Endothelial cell of hepatic sinusoid (primary cell): ENCODE results near the gene NIPAL4.
"Not testable (repeated sequence)": the region's sequence is repeated elsewhere in the genome, so short reads cannot be mapped to it uniquely, and the experiment has no call there.

ENCODE experiments used
- in situ Hi-C: cut with HindIII; loops from 2 replicates; pipeline ENCODE4 v1.10.0; 2017; ENCODE audit warnings: low sequenced_read_pairs

The NIPAL4 gene

DNA sequence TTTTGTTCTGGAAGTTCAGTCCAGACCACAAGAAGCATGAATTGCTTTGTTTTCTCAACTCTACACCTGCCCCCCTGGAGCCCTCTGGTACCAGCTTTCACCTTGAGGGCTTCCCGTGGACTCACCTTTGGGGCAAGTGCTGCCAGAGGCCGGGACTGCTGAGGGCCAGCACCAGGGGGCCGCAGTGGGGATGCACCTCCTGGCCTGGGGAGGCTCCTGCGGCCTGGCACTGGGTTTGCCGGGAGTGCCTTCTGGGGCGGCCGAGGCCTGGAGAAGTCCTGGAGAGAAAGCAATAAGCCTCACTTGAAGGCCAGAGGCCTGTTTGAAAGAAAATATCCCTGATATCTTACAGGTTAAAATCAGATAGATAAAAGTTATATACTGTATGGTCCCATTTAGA lies 21.7 kb downstream of the NIPAL4 start:
- in situ Hi-C loops = no loop called here

DNA sequence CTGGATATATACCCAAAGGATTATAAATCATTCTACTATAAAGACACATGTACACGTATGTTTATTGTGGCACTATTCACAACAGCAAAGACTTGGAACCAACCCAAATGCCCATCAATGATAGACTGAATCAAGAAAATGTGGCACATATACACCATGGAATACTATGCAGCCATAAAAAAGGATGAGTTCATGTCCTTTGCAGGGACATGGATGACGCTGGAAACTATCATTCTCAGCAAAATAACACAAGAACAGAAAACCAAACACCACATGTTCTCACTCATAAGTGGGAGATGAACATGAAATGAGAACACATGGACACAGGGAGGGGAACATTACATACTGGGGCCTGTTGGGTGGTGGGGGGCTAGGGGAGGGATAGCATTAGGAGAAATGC lies 22.7 kb downstream of the NIPAL4 start:
- in situ Hi-C loops = not testable (repeated sequence)

DNA sequence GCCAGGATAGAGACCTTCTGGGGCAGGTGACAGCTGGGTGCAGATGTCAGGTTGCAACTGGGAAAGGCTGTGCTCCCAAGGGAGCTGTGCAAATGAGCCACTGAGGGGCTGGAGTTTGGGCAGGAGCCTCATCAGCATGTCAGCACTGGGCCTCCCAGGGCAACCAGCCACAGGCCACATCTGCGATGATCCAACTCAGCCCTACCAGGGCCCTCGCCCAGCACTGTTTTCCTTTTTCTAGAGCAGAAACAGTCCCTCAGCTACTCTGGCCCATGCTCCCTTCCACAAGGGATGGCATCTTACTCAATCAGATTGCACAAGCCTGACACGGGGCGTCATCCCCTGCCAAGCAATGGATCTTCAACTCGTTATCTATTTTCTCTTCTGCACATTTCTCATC lies 24.8 kb downstream of the NIPAL4 start:
- in situ Hi-C loops = no loop called here

DNA sequence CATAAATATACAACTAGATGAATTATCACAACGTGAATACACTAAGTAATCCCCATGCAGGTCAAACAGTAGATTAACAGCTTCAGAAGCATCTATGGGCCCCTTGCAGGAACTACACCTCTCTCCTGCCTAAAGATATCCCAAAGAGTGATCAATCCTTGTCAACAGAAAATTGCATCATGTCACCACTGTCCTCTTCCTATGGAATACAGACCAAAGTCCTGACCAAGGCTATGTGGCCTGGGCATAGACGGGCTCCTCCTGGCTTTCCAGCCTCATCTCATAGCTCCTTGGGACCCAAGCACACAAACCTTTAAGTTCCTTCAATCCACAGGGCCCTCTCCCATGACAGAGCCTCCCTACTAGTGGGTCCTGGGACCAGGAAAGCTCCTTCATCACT lies 25.3 kb downstream of the NIPAL4 start:
- in situ Hi-C loops = no loop called here

DNA sequence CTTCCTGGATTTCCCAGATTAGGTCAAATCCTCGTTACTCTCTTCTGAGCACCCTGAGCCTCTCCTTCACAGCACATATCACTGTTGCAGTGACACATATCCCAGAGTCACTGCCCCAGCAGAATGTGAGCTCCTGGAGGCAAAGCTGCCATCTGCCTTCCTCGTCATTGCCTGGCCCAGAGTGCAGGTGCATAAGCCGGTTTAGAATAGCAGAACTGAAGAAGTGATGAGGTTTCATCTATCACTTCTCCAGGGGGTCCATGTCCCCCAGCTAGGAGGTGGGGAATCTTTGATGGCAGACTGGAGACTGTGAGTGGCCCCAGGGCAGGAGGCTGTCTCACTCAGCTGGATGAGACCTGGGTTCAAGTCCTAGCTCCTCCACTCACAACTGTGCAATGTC lies 25.8 kb downstream of the NIPAL4 start:
- in situ Hi-C loops = no loop called here

DNA sequence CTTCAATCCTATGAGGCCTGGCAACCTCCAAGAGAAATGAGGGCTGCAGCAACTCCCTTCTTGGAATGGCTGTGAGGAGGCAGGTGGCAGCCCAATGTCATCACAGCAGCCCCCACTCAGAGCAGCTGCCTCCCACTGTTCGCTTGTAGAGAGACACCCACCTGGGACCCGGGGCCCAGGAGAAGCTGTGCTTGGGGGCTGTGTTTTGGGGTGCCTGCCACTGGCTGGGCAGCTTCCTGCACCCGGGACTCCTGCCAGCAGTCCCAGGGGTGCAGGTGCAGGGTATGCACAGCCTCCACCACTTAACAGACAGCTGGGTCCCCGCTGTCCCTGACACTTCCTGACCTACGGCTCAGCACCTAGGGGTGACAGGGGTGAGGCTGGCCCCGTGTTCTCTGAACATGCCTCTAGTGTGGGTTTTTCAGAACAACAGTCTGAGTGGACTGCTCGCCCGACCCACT lies 26.2 kb downstream of the NIPAL4 start:
- in situ Hi-C loops = no loop called here

DNA sequence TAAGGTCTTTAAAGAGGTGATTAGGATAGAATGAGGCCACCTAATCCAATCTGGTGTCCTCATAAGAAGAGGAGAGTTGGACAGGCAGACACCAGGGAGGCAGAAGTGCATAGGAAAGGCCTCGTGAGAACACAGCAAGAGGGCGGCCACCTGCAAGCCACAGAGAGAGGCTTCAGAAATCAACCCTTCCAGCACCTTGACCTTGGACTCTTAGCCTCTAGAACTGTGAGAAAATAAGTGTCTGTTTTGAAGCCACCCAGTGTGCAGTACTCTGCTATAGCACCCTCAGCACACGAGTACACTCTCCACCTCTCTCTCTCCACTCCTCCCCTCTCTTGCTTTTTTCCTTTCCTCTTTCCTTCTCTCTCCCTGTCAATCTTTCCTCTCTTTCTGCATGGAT lies 26.8 kb downstream of the NIPAL4 start:
- in situ Hi-C loops = no loop called here

DNA sequence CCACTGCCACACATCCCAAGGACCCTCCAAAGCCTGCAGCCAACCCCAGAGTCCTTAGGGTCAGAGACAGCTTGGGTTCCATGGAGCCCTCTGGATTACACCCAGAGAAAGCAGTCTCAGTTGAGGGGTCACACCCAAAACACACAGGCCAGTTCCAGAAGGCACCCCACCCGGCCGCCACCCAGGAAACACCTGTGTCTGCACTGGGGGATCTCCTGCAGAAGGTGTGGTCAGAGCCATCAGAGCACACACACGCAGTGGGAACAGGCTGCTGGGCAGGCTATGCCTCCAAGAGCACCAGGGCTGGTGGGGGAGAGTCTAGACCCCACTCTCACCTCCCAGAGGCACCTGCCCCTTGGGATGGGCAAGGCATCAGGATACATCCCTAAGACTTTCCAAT lies 27.3 kb downstream of the NIPAL4 start:
- in situ Hi-C loops = no loop called here

DNA sequence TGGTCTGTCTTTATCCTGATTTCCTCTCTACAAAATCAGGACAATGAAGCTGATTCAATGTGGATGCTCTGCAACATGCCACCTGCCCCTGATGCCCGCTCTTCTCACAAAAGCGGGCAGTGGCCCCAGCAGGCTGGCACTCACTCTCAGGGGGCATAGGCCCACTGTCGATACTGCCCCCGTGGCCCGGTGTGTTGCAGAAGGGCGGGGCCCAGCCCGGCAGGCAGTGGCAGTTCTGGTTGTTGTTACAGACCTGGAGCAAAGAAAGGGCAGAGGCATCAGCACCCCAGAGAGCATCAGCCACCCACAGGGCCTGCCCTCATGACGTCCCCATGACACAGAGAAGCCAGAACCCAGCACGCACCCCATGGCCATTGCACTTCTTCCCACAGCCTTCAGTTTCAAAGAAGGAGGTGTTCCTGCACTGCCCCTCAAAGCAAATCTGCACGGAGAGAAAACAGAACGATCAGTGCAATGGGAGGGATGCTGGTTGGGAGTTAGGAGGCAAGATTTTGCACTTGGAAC lies 31.5 kb downstream of the NIPAL4 start:
- in situ Hi-C loops = no loop called here

DNA sequence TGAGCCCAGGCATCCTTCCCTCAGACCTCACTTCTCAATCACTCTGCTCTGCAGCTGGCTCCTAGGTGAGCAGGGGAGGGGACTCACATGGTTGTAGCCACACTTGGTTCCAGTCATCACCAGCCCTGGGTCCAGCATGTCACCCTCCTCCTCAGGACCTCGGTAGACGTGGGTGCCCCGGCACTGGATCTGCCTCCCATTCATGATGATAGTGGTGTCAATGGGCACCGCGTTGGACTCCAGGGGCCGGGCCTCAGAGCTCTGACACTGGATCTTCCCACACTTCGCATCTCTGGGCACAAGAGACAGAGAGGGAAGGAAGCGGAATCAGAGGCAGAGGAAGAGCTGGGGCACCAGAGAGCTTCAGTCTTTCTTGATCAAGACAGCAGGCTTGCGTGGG lies 32.9 kb downstream of the NIPAL4 start:
- in situ Hi-C loops = no loop called here

DNA sequence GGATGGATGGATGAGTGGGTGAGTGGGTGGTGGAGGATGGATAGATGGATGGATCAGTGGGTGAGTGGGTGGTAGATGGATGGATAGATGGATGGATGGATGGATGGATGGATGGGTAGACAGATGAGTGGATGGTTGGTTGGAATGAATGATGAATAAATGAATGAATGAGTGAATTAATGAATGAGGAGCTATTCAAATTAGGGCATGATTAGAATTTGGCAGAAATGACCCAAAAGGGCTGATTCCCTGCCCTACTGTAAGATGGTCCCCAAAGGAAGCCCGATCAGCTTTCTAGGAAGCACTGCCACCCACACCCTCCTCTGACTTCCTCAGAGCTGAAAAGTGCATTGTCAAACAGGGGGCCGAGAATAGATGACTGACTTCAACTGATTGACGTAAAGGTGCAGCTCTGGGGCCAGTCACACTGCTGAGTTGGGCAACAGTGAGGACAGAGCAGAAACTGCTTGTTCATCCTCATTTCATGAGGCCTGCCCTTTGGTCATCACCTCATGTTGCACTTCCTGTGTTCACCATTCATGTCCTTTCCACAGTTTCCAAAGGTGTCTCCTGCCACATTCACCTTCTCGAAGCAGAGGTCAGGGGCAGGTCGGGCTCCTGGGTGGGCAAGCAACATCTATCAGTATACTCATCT lies 34.3 kb downstream of the NIPAL4 start:
- in situ Hi-C loops = no loop called here

DNA sequence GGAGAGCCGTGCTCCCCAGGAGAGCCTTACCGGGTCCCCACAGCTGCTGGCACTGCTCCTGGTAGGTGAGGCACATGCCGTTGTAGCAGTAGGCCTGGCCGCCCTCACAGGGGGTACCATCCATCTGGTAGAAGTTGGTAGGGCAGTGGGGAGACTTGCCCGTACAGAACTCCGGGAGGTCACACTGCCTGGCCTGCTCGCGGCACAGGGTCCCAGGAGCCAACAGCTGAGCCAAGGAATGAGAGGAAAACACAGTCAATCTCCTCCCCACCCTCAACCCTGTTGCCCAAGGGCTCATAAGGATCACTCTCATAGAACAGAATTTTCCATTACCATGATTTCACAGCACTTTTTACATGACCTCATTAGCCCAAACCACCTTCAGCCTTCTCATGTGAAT lies 36.9 kb downstream of the NIPAL4 start:
- in situ Hi-C loops = no loop called here

DNA sequence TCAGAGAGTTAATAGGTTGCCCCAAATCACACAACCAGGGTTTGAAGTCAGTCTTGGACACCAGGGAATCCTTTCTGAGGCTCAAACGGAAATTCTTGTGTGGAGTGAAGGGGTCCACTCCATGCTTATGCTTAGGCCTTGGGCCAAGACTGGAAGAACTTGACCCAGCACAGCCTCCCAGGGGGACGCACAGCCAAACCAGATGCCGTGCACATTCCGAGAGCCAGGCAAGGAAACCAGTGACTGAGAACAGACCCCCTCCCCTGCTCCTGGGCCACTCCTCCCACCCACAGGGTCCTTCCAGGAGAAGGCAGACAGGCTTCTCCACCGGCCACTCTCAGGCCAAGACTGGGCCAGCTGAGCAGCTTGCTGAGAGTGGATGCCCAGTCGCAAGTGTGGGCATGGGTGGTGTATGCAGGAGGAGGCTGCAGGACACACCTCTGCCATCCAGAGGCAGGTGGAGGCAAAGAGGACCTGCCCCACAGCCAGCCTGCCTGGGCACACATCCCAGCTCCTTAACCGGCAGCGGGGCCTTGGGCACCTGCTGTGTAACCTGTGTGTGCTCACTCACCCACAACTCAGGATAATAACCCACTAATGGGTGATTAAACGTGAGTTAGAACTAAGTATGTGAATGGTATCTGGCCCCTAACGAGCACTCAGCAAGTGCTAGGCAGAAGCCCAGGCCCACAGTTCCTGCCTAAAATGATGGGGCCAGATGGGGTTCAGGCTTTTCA lies 38.0 kb downstream of the NIPAL4 start:
- in situ Hi-C loops = no loop called here

DNA sequence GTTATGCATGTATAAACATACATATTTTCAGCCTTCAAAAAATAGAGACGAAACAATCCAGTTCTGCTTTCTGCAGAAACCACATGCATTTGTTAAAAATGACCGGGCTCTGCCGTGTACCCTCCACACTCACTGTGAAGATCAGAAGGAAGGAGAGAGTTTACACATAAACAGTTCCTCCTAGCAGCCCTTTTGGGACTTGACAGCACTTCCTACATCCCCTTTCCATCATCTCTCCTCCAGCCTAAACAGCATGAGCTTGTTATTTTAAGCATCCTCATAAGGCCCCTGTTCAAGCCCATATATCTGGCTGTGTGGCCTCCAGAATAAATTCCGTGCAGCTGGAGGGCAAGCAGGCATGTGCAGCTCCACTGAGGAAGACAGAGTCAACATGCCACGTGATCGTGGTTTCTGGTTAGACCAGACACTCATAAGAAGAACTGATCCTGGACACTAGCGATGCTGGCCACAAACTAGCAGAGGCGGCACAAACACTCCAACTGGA lies 42.2 kb downstream of the NIPAL4 start:
- in situ Hi-C loops = no loop called here

DNA sequence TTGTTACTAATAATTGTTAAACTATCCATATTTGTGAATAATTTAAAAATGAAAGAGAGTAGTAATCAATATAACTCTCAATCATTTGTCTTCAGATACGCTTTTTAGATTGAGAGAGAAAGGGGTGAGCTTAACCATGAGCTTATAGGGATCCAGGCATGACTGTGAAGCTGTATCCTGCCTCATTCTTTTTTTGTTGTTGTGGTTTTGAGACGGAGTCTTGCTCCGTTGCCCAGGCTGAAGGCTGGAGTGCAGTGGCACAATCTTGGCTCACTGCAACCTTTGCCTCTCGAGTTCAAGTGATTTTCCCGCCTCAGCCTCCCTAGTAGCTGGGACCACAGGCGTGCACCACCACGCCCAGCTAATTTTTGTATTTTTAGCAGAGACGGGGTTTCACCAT lies 44.0 kb downstream of the NIPAL4 start:
- in situ Hi-C loops = no loop called here

DNA sequence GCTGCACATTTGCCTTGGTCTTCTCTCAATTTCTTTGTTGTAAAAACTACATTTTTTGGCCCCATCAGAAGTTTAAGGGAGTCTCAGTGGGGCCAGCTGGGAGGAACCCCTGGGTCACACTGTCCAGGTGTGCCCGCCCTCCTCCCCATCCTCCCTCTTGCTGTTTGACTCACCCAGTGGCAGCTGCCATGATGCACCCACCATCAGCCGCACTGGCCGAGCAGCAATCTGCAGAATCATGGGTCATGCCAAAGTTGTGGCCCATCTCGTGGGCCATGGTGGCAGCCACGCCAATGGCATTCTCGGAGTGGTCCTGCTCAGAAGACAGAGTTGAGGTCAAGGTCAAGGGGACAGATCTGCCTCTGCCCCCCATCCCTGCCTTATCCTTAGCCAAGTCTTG lies 45.5 kb downstream of the NIPAL4 start:
- in situ Hi-C loops = no loop called here

DNA sequence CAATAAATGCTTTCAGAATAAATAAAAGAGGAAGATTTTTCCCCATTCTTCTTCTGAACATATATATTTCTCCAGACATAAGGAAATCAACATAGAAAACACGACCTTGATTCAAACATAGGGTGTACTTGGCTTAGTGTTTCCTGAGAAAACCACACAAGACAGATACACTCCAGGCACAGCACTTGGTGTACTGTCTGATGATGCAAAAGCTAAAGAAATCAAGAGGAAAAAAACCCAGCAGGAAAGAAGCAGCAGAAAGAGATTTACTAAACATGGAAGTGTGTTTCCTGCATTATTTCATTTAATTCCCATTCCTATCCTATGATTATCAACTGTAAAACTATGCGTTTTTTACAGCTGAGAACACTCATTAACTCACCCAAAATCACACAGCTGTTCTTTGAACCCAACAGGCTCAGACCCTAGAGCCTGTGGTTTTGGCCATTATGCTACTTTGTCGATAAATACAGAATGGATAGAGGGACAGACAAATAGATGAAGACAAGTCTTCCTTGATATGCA lies 46.1 kb downstream of the NIPAL4 start:
- in situ Hi-C loops = no loop called here

DNA sequence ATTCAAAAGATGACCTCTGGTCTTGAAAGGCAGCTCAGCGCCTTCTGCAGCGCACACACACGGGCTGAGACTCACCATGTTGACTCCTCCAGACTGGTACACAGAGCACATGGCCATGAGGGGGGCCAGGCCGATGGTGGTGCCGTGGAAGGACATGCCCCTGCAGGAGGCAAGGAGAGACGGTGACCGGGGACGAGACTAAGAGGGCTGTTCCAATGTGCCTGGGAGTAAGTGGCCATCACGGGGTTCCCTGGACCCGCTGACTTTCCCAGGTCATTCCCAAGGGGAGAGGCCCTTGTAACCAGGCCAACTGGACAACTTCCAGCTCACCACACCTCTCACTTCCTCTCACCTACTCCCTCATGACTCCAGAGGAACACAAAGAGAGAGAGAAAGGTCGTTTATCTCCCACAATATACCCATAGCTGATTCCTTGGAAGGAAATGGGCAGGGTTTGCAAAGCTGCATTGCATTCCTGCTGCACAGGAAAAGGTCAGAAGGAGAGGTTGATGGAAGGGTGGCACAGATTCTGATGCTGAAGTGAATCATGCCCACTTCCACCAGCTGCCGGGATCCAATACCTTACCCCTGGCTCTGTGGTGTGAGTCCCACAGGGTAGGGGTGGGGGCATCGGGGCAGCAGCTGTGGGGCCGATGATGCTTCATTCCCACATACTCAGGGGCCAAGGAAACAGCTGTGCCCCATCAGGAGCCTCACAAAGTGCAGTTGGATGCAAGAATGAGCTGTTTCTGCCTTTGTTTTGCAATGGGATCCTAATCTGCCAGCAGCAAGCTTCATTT lies 47.2 kb downstream of the NIPAL4 start:
- in situ Hi-C loops = no loop called here

DNA sequence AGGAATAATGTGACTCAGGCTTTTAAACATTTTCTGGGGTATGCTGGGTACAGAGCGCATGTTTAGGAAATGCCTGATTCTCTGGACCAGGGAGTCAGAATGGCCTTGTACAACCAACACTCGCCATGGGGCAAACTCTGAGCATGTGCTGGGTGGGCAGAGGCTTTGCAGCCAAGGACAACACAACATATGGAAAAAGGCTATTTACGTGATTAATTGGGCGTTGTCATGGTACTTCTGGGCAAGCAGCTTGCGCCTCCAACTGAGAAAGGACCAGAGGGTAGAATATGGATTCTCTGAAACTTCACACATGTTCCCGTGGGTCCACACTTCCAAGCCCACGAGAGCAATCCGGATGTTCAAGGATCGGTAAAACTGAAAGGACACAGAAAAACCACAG lies 49.1 kb downstream of the NIPAL4 start:
- in situ Hi-C loops = no loop called here

DNA sequence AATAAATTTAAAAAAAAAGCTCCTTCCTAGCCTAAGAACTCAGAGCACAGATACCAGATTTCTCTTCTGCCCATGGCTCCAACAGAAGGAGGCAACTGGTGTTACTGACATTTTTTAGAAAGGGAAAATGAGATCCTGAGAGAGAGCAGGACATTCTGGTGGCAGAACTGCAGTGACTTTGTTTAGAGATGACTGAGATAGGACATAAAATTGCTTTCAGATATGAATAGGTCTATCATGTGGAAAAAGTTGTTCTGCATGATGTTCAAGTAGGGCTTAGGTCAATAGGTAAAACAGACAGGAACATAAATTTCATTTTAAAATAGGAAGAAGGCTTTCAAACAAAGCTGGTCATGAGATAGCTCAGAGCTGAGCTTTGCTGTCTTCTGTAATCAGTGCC lies 49.6 kb downstream of the NIPAL4 start:
- in situ Hi-C loops = no loop called here

DNA sequence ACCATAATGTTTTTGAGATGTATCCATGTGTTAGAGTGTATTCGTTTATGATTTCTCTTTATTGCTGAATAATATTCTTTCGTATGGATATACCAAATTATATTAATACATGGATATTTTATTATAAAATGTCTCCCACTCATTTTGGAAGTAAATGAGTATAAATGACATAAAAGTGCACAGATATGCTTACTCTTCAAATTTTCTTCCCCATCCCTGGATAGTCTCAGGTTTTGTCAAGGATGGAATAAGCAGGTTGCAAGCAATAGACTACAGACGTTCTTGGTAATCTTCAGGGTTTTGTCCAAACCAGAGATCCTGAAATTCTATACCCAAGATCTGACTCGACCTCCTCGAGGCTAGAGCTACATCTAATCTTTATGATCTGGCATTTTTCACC lies 50.7 kb downstream of the NIPAL4 start:
- in situ Hi-C loops = no loop called here
